Neural progenitor cell (in vitro differentiated cells): ENCODE measurements around the gene ADCY2. TPM values are rescaled to one million over a fixed set of nuclear protein-coding genes. Genes with fewer than 3 reads are reported as not detected.

Experiments used
- DNase-seq: peaks from one replicate; pipeline ENCODE4 v3.0.0-alpha.2; 2016; ENCODE audit warnings: low spot score
- H2AFZ ChIP-seq: fragments of 200-600 bp; sonication (generic); replicated peaks from 2 replicates; pipeline ENCODE4 v1.6.1; 2016; ENCODE audit warnings: antibody characterized with exemption
- H3F3A ChIP-seq: fragments of 200-600 bp; sonication (generic); 2 replicates; pipeline ENCODE4 v1.6.1; 2016; ENCODE audit warnings: antibody characterized with exemption, low read depth
- H3K27ac ChIP-seq: fragments of 200-600 bp; sonication (generic); 2 replicates; pipeline ENCODE4 v1.5.1; 2016; ENCODE audit warnings: mild to moderate bottlenecking
- H3K27me3 ChIP-seq: fragments of 200-600 bp; sonication (generic); 2 replicates; pipeline ENCODE4 v1.6.1; 2016; ENCODE audit warnings: mild to moderate bottlenecking, moderate library complexity
- H3K36me3 ChIP-seq: fragments of 200-600 bp; sonication (generic); 2 replicates; pipeline ENCODE4 v1.5.1; 2016
- H3K4me1 ChIP-seq: fragments of 200-600 bp; sonication (generic); 2 replicates; pipeline ENCODE4 v1.6.1; 2016; ENCODE audit warnings: mixed run types
- H3K4me2 ChIP-seq: fragments of 200-600 bp; sonication (generic); 2 replicates; pipeline ENCODE4 v1.6.1; 2016
- H3K4me3 ChIP-seq: fragments of 200-600 bp; sonication (generic); 2 replicates; pipeline ENCODE4 v1.5.1; 2016
- H3K79me2 ChIP-seq: fragments of 200-600 bp; sonication (generic); 2 replicates; pipeline ENCODE4 v1.6.1; 2016; ENCODE audit warnings: low read depth
- H3K9ac ChIP-seq: fragments of 200-600 bp; sonication (generic); 2 replicates; pipeline ENCODE4 v1.6.1; 2016
- H3K9me3 ChIP-seq: fragments of 200-600 bp; sonication (generic); 2 replicates; pipeline ENCODE4 v1.5.1; 2016; ENCODE audit warnings: low read depth
- H4K20me1 ChIP-seq: fragments of 200-600 bp; sonication (generic); 2 replicates; pipeline ENCODE4 v1.6.1; 2016; ENCODE audit warnings: low read depth
- H3K27ac Mint-ChIP-seq: 3 replicates; pipeline ENCODE4 v1.8.0; 2021; ENCODE audit warnings: mixed read lengths
- H3K27me3 Mint-ChIP-seq: 2 replicates; pipeline ENCODE4 v1.8.0; 2022; ENCODE audit warnings: low read depth, mild to moderate bottlenecking, inconsistent platforms, moderate library complexity, mixed read lengths; ENCODE audit not compliant: insufficient read depth
- H3K36me3 Mint-ChIP-seq: 3 replicates; pipeline ENCODE4 v1.8.0; 2021; ENCODE audit warnings: mixed read lengths
- H3K4me1 Mint-ChIP-seq: 3 replicates; pipeline ENCODE4 v1.8.0; 2021; ENCODE audit warnings: mixed read lengths
- H3K4me3 Mint-ChIP-seq: 3 replicates; pipeline ENCODE4 v1.8.0; 2021; ENCODE audit warnings: mild to moderate bottlenecking, moderate library complexity, mixed read lengths
- H3K9me3 Mint-ChIP-seq: 3 replicates; pipeline ENCODE4 v1.8.0; 2020; ENCODE audit warnings: mixed read lengths
- EZH2 ChIP-seq: fragments of 200-600 bp; sonication (generic); IDR thresholded peaks from 2 replicates; pipeline ENCODE4 v1.6.1; 2017; ENCODE audit warnings: antibody characterized with exemption, mild to moderate bottlenecking, moderate library complexity
- EZH2phosphoT487 ChIP-seq: fragments of 200-600 bp; sonication (generic); IDR thresholded peaks from 2 replicates; pipeline ENCODE4 v1.6.1; 2017; ENCODE audit warnings: antibody characterized with exemption
- total RNA-seq: library from RNA; depleted of rRNA; stranded (reverse); fragments of >200 nt; gene quantifications from 2 replicates; pipeline ENCODE4 v1.2.3, GENCODE V29; 2015; ENCODE audit warnings: low replicate concordance
- TF ChIP-seq, protein P1 (sequence below): fragments of 200-600 bp; sonication (generic); IDR thresholded peaks from 2 replicates; pipeline ENCODE4 v1.5.1; 2017; ENCODE audit warnings: antibody characterized with exemption, mild to moderate bottlenecking

Gene ADCY2
- total RNA-seq, 1 donor from 2014 or later = 1.2 TPM

DNA sequence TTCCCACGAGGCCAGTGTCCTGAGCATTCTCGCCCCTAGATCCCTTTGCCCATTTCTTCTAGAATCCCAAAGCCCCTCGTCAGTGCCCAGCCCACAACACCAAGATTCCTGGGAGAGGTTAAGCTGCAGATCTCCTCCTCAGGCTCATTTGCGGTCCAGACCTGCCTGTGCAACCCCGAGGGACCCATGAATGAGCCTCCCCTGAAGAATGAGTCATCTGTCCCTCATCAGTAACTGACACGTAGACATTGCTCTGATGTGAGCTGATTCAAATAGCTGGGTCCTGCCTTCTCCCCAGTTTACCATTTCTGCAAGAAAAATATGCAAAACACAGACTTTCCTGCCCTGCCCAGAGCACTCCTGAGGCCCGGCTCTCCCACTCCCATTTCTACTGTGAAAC lies 92.8 kb downstream of the ADCY2 start:
- Histone ChIP-seq H3K27ac (no peak overlapping the region), H3K9me3 (no peaks in the 10 kb centered on the region), H3K36me3 (no peaks in the 10 kb centered on the region), H3F3A (no peaks in the 10 kb centered on the region), H3K9ac (no peak overlapping the region), H3K4me1 (no peaks in the 10 kb centered on the region), H3K27me3 (no peaks in the 10 kb centered on the region), H3K4me3 (no peak overlapping the region), H2AFZ (no peak overlapping the region), H3K4me2 (no peak overlapping the region), H4K20me1 (no peaks in the 10 kb centered on the region), H3K79me2 (no peaks in the 10 kb centered on the region)
- Mint-ChIP-seq H3K36me3 (no peaks in the 10 kb centered on the region), H3K4me1 (no peaks in the 10 kb centered on the region), H3K4me3 (no peak overlapping the region), H3K9me3 (peaks cover 6% of the 10 kb centered on the region), H3K27me3 (no peaks in the 10 kb centered on the region), H3K27ac (no peak overlapping the region)
- TF ChIP-seq EZH2phosphoT487 = no peak
- TF ChIP-seq, protein P1, sequence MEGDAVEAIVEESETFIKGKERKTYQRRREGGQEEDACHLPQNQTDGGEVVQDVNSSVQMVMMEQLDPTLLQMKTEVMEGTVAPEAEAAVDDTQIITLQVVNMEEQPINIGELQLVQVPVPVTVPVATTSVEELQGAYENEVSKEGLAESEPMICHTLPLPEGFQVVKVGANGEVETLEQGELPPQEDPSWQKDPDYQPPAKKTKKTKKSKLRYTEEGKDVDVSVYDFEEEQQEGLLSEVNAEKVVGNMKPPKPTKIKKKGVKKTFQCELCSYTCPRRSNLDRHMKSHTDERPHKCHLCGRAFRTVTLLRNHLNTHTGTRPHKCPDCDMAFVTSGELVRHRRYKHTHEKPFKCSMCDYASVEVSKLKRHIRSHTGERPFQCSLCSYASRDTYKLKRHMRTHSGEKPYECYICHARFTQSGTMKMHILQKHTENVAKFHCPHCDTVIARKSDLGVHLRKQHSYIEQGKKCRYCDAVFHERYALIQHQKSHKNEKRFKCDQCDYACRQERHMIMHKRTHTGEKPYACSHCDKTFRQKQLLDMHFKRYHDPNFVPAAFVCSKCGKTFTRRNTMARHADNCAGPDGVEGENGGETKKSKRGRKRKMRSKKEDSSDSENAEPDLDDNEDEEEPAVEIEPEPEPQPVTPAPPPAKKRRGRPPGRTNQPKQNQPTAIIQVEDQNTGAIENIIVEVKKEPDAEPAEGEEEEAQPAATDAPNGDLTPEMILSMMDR = no peak
- TF ChIP-seq EZH2 = no peak
- DNase-seq = no peak

DNA sequence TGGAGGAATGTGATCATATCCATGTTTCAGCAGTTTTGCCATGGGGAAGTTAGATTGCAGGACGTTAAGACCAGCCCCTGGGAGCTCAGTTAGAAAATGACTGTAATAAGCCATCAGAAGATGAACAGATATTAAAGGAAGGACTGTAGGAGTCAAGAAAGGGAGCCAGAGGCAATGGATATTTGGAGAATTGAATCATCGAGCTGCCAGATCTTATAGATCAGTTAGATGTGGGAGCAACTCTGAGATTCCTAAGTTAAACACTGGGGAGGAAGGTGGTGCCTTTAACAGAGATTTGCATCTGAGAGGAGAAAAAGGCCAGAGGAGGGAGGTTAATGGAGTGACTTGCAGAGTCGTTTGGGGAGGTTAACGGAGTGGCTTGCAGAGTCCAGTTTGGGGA lies 96.4 kb downstream of the ADCY2 start:
- H3K27ac Mint-ChIP-seq = no peak overlapping the region
- no peaks in the 10 kb centered on the region for H3K36me3 ChIP-seq
- no peaks in the 10 kb centered on the region for H3F3A ChIP-seq
- peaks cover 6% of the 10 kb centered on the region for H3K4me1 Mint-ChIP-seq
- no peaks in the 10 kb centered on the region for H3K4me1 ChIP-seq
- no peak for TF ChIP-seq EZH2
- TF ChIP-seq, protein P1 = no peak
- TF ChIP-seq EZH2phosphoT487 = no peak
- no peak overlapping the region for H3K9ac ChIP-seq
- no peak overlapping the region for H3K4me3 ChIP-seq
- no peak overlapping the region for H3K4me3 Mint-ChIP-seq
- no peaks in the 10 kb centered on the region for H3K27me3 ChIP-seq
- H4K20me1 ChIP-seq = no peaks in the 10 kb centered on the region
- peaks cover 6% of the 10 kb centered on the region for H3K9me3 Mint-ChIP-seq
- no peaks in the 10 kb centered on the region for H3K36me3 Mint-ChIP-seq
- H3K79me2 ChIP-seq = no peaks in the 10 kb centered on the region
- no peaks in the 10 kb centered on the region for H3K27me3 Mint-ChIP-seq
- no peaks in the 10 kb centered on the region for H3K9me3 ChIP-seq
- no peak overlapping the region for H2AFZ ChIP-seq
- DNase-seq = no peak
- H3K27ac ChIP-seq = no peak overlapping the region
- no peak overlapping the region for H3K4me2 ChIP-seq

DNA sequence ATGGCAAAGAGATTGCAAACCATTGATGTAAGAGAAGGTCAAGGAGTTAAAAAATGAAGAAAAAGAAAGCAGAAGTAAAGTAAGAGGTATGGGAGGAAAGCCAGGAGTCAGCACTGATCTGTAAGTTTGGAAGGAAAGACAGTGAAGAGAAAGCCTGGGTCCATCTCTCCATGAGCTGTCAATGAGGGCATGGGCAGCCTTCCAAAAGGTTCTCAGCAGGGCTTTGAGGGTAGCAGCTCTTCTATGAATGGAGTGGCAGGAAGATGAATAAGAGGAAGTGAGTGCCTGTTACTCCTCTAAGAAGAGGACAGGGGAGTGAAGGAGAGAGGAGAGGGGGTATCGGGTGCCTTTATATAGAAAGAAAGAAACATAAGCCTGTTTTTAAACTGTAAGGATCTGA lies 97.1 kb downstream of the ADCY2 start:
- Histone ChIP-seq H3K4me1 (no peaks in the 10 kb centered on the region), H3K79me2 (no peaks in the 10 kb centered on the region), H3K27ac (no peak overlapping the region), H3F3A (no peaks in the 10 kb centered on the region), H3K9ac (no peak overlapping the region), H2AFZ (no peak overlapping the region), H3K27me3 (no peaks in the 10 kb centered on the region), H3K4me3 (no peak overlapping the region), H3K36me3 (no peaks in the 10 kb centered on the region), H4K20me1 (no peaks in the 10 kb centered on the region), H3K9me3 (no peaks in the 10 kb centered on the region), H3K4me2 (no peak overlapping the region)
- DNase-seq = no peak
- no peaks in the 10 kb centered on the region for H3K27me3 Mint-ChIP-seq
- H3K4me3 Mint-ChIP-seq = no peak overlapping the region
- peaks cover 6% of the 10 kb centered on the region for H3K9me3 Mint-ChIP-seq
- TF ChIP-seq EZH2phosphoT487 (no peak), EZH2 (no peak)
- TF ChIP-seq, protein P1 = no peak
- no peaks in the 10 kb centered on the region for H3K36me3 Mint-ChIP-seq
- H3K27ac Mint-ChIP-seq = no peak overlapping the region
- H3K4me1 Mint-ChIP-seq = peaks cover 6% of the 10 kb centered on the region

DNA sequence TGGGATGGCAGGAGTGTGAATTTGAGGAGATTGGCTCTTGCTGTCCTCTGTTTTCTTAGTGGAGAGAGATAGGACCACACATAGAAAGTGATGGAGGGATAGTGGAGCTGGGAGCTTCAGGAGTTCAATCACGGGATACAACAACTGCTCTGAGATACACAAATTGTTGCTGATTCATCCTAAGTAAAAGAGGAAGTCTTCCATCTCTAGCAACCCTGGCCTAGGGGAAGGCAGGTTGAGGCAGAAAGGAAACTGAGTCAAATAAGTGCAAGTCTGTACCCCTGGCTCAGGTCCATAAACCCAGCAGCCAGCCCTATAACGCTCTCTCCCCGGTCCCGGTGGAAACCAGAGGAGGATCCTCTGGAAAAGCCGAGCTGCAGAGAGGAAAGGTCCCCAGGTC lies 97.7 kb downstream of the ADCY2 start:
- Histone ChIP-seq H4K20me1 (no peaks in the 10 kb centered on the region), H3K36me3 (no peaks in the 10 kb centered on the region), H3K4me1 (no peaks in the 10 kb centered on the region), H3K9me3 (no peaks in the 10 kb centered on the region), H2AFZ (no peak overlapping the region), H3K27ac (no peak overlapping the region), H3K27me3 (no peaks in the 10 kb centered on the region), H3K4me2 (no peak overlapping the region), H3K4me3 (no peak overlapping the region), H3K79me2 (no peaks in the 10 kb centered on the region), H3F3A (no peaks in the 10 kb centered on the region), H3K9ac (no peak overlapping the region)
- no peaks in the 10 kb centered on the region for H3K27me3 Mint-ChIP-seq
- peaks cover 6% of the 10 kb centered on the region for H3K9me3 Mint-ChIP-seq
- H3K4me3 Mint-ChIP-seq = no peak overlapping the region
- no peaks in the 10 kb centered on the region for H3K36me3 Mint-ChIP-seq
- H3K27ac Mint-ChIP-seq = no peak overlapping the region
- H3K4me1 Mint-ChIP-seq = peaks cover 6% of the 10 kb centered on the region
- TF ChIP-seq, protein P1 = no peak
- no peak for TF ChIP-seq EZH2phosphoT487
- no peak for TF ChIP-seq EZH2
- DNase-seq = no peak
